HEK293 (cell line): Measurements from ENCODE around the gene C4orf50.

Source experiments
- ZNF10 ChIP-seq: fragments of 450-650 bp; formaldehyde crosslinking; IDR thresholded peaks from 2 replicates; pipeline ENCODE4 v1.5.1; 2017; ENCODE audit warnings: missing biosample characterization, missing genetic modification characterization
- TF ChIP-seq, protein P1 (sequence below): fragments of 450-650 bp; formaldehyde crosslinking; IDR thresholded peaks from 2 replicates; pipeline ENCODE4 v1.5.1; 2016; ENCODE audit warnings: missing biosample characterization, missing genetic modification characterization
- TF ChIP-seq, protein P2 (sequence below): IDR thresholded peaks from 2 replicates; pipeline ENCODE4 v1.6.1; 2011; ENCODE audit warnings: mild to moderate bottlenecking, low read depth, low read length, borderline replicate concordance

DNA sequence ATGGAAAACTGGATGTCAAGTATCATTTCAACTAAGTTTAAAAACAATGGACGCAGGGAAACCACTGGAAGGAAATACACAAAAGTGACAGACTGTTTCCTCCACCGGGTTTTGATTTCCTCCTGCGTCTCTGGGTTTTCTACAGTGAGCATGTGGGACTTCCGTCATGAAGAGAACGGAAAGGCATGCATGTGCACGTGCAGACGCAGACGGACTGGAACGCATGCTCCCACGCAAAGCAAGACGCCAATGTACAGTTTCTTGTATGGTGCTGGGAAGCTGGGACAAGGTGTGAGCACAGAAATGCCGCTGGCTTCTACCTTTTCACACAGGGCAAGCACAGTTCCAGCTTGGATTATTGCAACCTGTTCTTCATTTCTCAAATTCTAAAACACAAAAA is 30.3 kb upstream of the C4orf50 start:
- TF ChIP-seq, protein P1, sequence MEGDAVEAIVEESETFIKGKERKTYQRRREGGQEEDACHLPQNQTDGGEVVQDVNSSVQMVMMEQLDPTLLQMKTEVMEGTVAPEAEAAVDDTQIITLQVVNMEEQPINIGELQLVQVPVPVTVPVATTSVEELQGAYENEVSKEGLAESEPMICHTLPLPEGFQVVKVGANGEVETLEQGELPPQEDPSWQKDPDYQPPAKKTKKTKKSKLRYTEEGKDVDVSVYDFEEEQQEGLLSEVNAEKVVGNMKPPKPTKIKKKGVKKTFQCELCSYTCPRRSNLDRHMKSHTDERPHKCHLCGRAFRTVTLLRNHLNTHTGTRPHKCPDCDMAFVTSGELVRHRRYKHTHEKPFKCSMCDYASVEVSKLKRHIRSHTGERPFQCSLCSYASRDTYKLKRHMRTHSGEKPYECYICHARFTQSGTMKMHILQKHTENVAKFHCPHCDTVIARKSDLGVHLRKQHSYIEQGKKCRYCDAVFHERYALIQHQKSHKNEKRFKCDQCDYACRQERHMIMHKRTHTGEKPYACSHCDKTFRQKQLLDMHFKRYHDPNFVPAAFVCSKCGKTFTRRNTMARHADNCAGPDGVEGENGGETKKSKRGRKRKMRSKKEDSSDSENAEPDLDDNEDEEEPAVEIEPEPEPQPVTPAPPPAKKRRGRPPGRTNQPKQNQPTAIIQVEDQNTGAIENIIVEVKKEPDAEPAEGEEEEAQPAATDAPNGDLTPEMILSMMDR (tag by site-specific recombination), result no peak
- TF ChIP-seq ZNF10 (tag by site-specific recombination), result no peak
- TF ChIP-seq, protein P2, sequence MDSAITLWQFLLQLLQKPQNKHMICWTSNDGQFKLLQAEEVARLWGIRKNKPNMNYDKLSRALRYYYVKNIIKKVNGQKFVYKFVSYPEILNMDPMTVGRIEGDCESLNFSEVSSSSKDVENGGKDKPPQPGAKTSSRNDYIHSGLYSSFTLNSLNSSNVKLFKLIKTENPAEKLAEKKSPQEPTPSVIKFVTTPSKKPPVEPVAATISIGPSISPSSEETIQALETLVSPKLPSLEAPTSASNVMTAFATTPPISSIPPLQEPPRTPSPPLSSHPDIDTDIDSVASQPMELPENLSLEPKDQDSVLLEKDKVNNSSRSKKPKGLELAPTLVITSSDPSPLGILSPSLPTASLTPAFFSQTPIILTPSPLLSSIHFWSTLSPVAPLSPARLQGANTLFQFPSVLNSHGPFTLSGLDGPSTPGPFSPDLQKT, result no peak
